Activated CD8-positive, alpha-beta memory T cell treated with anti-CD3 and anti-CD28 coated beads, Interleukin-2, amount 50 U/mL, for 4 hours (primary cell): Measurements from ENCODE around the gene SCAF8.
"Not testable (repeated sequence)": the region's sequence is repeated elsewhere in the genome, so short reads cannot be mapped to it uniquely, and the experiment has no call there.

ENCODE experiments used
- DNase-seq: peaks from one replicate; pipeline ENCODE4 v3.0.0-alpha.2; 2020

The SCAF8 gene

GRCh38 chr6:154733183-154733625 is at the start of gene SCAF8:
Gene SCAF8, plus strand, starts transcription at chr6:154733416. Its CDS starts 485 bp downstream, at chr6:154733901.
- DNase-seq: peak; percentile 85

GRCh38 chr6:154683756-154684523 is 49.3 kb upstream of the SCAF8 start:
- DNase-seq: no peak

- DNase-seq: no peak
Observed at GRCh38 chr6:154686162-154686561, 47.1 kb upstream of the SCAF8 start.

- DNase-seq: no peak
Observed at GRCh38 chr6:154689493-154690255, 43.5 kb upstream of the SCAF8 start.

GRCh38 chr6:154690857-154691256 is 42.4 kb upstream of the SCAF8 start:
- DNase-seq: no peak

- DNase-seq: no peak
Observed at GRCh38 chr6:154696661-154697060, 36.6 kb upstream of the SCAF8 start.

- no peak for DNase-seq
Observed at GRCh38 chr6:154703124-154703523, 30.1 kb upstream of the SCAF8 start.

GRCh38 chr6:154705471-154706113 is 27.6 kb upstream of the SCAF8 start:
- no peak for DNase-seq

GRCh38 chr6:154706389-154706788 is 26.8 kb upstream of the SCAF8 start:
- no peak for DNase-seq

GRCh38 chr6:154709621-154710020 is 23.6 kb upstream of the SCAF8 start:
- no peak for DNase-seq

GRCh38 chr6:154710689-154711088 is 22.5 kb upstream of the SCAF8 start:
- no peak for DNase-seq

GRCh38 chr6:154715446-154715845 is 17.8 kb upstream of the SCAF8 start:
- no peak for DNase-seq

- not testable (repeated sequence) for DNase-seq
Observed at GRCh38 chr6:154716350-154716749, 16.9 kb upstream of the SCAF8 start.

- no peak for DNase-seq
Observed at GRCh38 chr6:154719433-154719832, 13.8 kb upstream of the SCAF8 start.

GRCh38 chr6:154719854-154720253 is 13.4 kb upstream of the SCAF8 start:
- DNase-seq: no peak

GRCh38 chr6:154721460-154721859 is 11.8 kb upstream of the SCAF8 start:
- no peak for DNase-seq

- DNase-seq: no peak
Observed at GRCh38 chr6:154726887-154727286, 6.3 kb upstream of the SCAF8 start.

- no peak for DNase-seq
Observed at GRCh38 chr6:154731296-154732218, 1.7 kb upstream of the SCAF8 start.

GRCh38 chr6:154732538-154733182 is 556 bp upstream of the SCAF8 start:
- no peak for DNase-seq

GRCh38 chr6:154733626-154734382 is 588 bp downstream of the SCAF8 start:
- DNase-seq: peak; percentile 87

- DNase-seq: no peak
Observed at GRCh38 chr6:154736618-154737259, 3.5 kb downstream of the SCAF8 start.
